ENCODE data around the gene LRRC19.

- no peak for TF ChIP-seq FOXP1 (CRISPR knock-in tag; IDR thresholded peaks at IDR 0.05; ENCODE audit: borderline replicate concordance)
- TF ChIP-seq CTCF (IDR thresholded peaks at IDR 0.05), result no peak
Observed at GRCh38 chr9:26945591-26945990, 59.9 kb downstream of the LRRC19 start.
